ENCODE data around the gene ZNF75A.

DNA sequence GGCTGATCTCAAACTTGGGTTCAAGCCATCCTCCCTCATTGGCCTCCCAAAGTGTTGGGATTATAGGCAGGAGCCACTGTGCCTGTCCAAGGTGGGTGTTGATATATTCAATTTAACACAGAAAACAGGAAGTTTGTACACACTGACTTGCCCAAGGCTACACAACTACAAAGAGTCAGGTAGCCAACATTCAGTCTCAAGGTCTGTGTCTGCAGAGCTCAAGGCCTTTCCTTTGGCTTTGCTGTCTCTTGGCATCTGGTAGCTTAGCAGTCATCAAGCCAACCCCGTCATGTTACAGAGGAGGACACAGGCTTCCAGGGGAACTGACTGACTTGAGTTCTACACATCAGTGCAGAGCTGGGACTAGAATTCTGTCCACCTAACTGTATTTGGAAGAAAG lies 37.0 kb upstream of the ZNF75A start:
- TF ChIP-seq BACH1 (tag; IDR thresholded peaks at IDR 0.05) (no peak), POLR2AphosphoS5 (IDR thresholded peaks at IDR 0.05; ENCODE audit: control insufficient read depth, insufficient read depth, low read depth, low read length) (no peak), ZNF444 (CRISPR knock-in tag; IDR thresholded peaks at IDR 0.05) (no peak), MBD1 (CRISPR knock-in tag; IDR thresholded peaks at IDR 0.05) (no peak), SMARCB1 (IDR thresholded peaks at IDR 0.05; ENCODE audit: insufficient read length, low read depth) (no peak), ZBTB7A (IDR thresholded peaks at IDR 0.05; ENCODE audit: borderline replicate concordance, control insufficient read depth, low read depth, low read length) (no peak), NCOA6 (IDR thresholded peaks at IDR 0.05) (no peak), CTCF (IDR thresholded peaks at IDR 0.05 in 2 of 3, conservative IDR thresholded peaks at IDR 0.05 in 1 of 3; ENCODE audit: insufficient read depth in 2 of 3, low read depth in 1 of 3, low read length in 3 of 3) (no peak), PCBP1 (IDR thresholded peaks at IDR 0.05; ENCODE audit: low read depth, low read length, poor library complexity, severe bottlenecking) (no peak), BCL6 (CRISPR knock-in tag; IDR thresholded peaks at IDR 0.05) (no peak), RUNX1 (IDR thresholded peaks at IDR 0.05; ENCODE audit: low read depth) (no peak)
- TF ChIP-seq, protein P1, sequence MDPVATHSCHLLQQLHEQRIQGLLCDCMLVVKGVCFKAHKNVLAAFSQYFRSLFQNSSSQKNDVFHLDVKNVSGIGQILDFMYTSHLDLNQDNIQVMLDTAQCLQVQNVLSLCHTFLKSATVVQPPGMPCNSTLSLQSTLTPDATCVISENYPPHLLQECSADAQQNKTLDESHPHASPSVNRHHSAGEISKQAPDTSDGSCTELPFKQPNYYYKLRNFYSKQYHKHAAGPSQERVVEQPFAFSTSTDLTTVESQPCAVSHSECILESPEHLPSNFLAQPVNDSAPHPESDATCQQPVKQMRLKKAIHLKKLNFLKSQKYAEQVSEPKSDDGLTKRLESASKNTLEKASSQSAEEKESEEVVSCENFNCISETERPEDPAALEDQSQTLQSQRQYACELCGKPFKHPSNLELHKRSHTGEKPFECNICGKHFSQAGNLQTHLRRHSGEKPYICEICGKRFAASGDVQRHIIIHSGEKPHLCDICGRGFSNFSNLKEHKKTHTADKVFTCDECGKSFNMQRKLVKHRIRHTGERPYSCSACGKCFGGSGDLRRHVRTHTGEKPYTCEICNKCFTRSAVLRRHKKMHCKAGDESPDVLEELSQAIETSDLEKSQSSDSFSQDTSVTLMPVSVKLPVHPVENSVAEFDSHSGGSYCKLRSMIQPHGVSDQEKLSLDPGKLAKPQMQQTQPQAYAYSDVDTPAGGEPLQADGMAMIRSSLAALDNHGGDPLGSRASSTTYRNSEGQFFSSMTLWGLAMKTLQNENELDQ (CRISPR knock-in tag; IDR thresholded peaks at IDR 0.05; ENCODE audit: borderline replicate concordance) = no peak
